ENCODE results near the gene RNF4.

- TF ChIP-seq CTCF (IDR thresholded peaks at IDR 0.05; ENCODE audit: low read length): no peak
- no peak for TF ChIP-seq EZH2 (optimal IDR thresholded peaks at IDR 0.05; ENCODE audit: low read depth, low read length)
- TF ChIP-seq EZH2phosphoT487 (IDR thresholded peaks at IDR 0.05; ENCODE audit: low read length): no peak
Observed at GRCh38 chr4:2442175-2442993, 26.5 kb upstream of the RNF4 start.
